SU-DHL-6 (cell line): ENCODE results near the gene SCARF2.

Source experiments
- H2AFZ ChIP-seq: fragments of 200-600 bp; sonication (generic); 2 replicates; pipeline ENCODE4 v1.6.1; 2014; ENCODE audit warnings: low read depth, mild to moderate bottlenecking, moderate library complexity, mixed read lengths, antibody characterized with exemption, low read length; ENCODE audit not compliant: severe bottlenecking
- H3F3A ChIP-seq: fragments of 200-600 bp; shearing (Covaris generic); 2 replicates; pipeline ENCODE4 v1.6.0; 2016; ENCODE audit warnings: antibody characterized with exemption, mild to moderate bottlenecking; ENCODE audit not compliant: insufficient read depth
- H3K27ac ChIP-seq: fragments of 200-600 bp; sonication (generic); 2 replicates; pipeline ENCODE4 v1.5.1; 2016; ENCODE audit warnings: low read depth, mild to moderate bottlenecking, low read length, moderate library complexity, mixed read lengths
- H3K27me3 ChIP-seq: fragments of 200-600 bp; sonication (generic), shearing (Covaris generic); 2 replicates; pipeline ENCODE4 v1.6.0; 2014; ENCODE audit warnings: mild to moderate bottlenecking, low read length
- H3K36me3 ChIP-seq: fragments of 200-600 bp; sonication (generic); 2 replicates; pipeline ENCODE4 v1.6.1; 2014; ENCODE audit warnings: mild to moderate bottlenecking, low read length, mixed read lengths
- H3K4me2 ChIP-seq: fragments of 300-600, 200-600 bp; shearing (Covaris generic), sonication (generic); 2 replicates; pipeline ENCODE4 v1.6.0; 2014; ENCODE audit warnings: low read length, low read depth, mild to moderate bottlenecking; ENCODE audit not compliant: poor library complexity, severe bottlenecking
- H3K4me3 ChIP-seq: fragments of 200-600 bp; sonication (generic); 2 replicates; pipeline ENCODE4 v1.5.1; 2014; ENCODE audit warnings: antibody characterized with exemption, low read length, mild to moderate bottlenecking, mixed read lengths; ENCODE audit not compliant: insufficient read depth, poor library complexity, severe bottlenecking
- H3K79me2 ChIP-seq: fragments of 200-600 bp; sonication (generic); 2 replicates; pipeline ENCODE4 v1.6.1; 2014; ENCODE audit warnings: mild to moderate bottlenecking, low read length, moderate library complexity; ENCODE audit not compliant: insufficient read depth
- H3K9ac ChIP-seq: fragments of 200-600 bp; sonication (generic); 2 replicates; pipeline ENCODE4 v1.7.0; 2014; ENCODE audit warnings: mild to moderate bottlenecking, low read length
- H3K9me2 ChIP-seq: fragments of 200-600 bp; sonication (generic); replicated peaks from 2 replicates; pipeline ENCODE4 v1.6.1; 2014; ENCODE audit warnings: low read length; ENCODE audit not compliant: insufficient read depth
- H3K9me3 ChIP-seq: fragments of 200-600 bp; sonication (generic); 2 replicates; pipeline ENCODE4 v1.6.1; 2014; ENCODE audit warnings: low read length, mixed read lengths; ENCODE audit not compliant: insufficient read depth
- H4K20me1 ChIP-seq: fragments of 200-600 bp; sonication (generic); 2 replicates; pipeline ENCODE4 v1.6.1; 2014; ENCODE audit warnings: low read depth, mild to moderate bottlenecking, antibody characterized with exemption, low read length, moderate library complexity, mixed read lengths
- EZH2phosphoT487 ChIP-seq: fragments of 200-600 bp; sonication (generic), shearing (Covaris generic); conservative IDR thresholded peaks from 2 replicates; pipeline ENCODE4 v1.6.1; 2018; ENCODE audit warnings: mild to moderate bottlenecking, antibody characterized with exemption, low read length, moderate library complexity, mixed read lengths
- TF ChIP-seq, protein P1 (sequence below): fragments of 200-600 bp; sonication (generic); IDR thresholded peaks from one replicate; pipeline ENCODE4 v1.5.1; 2017; ENCODE audit warnings: antibody characterized with exemption, mild to moderate bottlenecking, low read length, moderate library complexity; ENCODE audit not compliant: insufficient read depth, poor library complexity, severe bottlenecking

Gene SCARF2

DNA sequence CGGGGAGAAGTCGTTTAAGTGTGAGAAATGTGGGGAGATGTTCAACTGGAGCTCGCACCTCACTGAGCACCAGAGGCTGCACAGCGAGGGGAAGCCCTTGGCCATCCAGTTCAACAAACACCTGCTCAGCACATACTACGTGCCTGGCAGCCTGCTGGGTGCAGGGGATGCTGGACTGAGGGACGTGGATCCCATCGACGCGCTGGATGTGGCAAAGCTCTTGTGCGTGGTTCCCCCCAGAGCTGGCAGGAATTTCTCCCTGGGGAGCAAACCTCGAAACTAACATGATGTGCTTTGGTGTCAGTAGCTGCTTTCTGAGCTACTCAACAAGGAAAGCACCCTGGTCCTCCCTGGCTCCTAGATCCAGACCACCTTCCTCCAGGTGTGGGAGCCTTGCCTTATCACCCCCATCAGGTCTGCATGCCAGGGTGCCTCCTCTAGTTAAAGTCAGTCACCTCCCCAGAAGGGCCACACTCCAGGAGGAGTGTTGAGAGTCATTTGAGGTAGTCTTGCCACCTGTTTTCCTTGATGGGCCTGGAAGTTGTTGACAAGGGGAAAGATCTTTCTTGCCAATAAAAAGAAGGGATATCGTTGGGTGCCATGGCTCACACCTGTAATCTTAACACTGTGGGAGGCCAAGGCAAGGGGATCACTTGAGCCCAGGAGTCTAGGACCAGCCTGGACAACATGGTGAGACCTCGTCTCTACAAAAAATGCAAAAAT is 30.8 kb downstream of the SCARF2 start:
- no peaks in the 10 kb centered on the region for H3K79me2 ChIP-seq
- H3K27ac ChIP-seq, result no peak overlapping the region
- H3K9me3 ChIP-seq, result no peaks in the 10 kb centered on the region
- no peaks in the 10 kb centered on the region for H3F3A ChIP-seq
- H3K9me2 ChIP-seq, result no peaks in the 10 kb centered on the region
- no peak overlapping the region for H3K9ac ChIP-seq
- H2AFZ ChIP-seq, result no peak overlapping the region
- no peak for TF ChIP-seq EZH2phosphoT487
- TF ChIP-seq, protein P1, sequence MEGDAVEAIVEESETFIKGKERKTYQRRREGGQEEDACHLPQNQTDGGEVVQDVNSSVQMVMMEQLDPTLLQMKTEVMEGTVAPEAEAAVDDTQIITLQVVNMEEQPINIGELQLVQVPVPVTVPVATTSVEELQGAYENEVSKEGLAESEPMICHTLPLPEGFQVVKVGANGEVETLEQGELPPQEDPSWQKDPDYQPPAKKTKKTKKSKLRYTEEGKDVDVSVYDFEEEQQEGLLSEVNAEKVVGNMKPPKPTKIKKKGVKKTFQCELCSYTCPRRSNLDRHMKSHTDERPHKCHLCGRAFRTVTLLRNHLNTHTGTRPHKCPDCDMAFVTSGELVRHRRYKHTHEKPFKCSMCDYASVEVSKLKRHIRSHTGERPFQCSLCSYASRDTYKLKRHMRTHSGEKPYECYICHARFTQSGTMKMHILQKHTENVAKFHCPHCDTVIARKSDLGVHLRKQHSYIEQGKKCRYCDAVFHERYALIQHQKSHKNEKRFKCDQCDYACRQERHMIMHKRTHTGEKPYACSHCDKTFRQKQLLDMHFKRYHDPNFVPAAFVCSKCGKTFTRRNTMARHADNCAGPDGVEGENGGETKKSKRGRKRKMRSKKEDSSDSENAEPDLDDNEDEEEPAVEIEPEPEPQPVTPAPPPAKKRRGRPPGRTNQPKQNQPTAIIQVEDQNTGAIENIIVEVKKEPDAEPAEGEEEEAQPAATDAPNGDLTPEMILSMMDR, result no peak
- H3K4me3 ChIP-seq, result no peak overlapping the region
- H4K20me1 ChIP-seq, result no peaks in the 10 kb centered on the region
- H3K4me2 ChIP-seq, result no peak overlapping the region
- no peaks in the 10 kb centered on the region for H3K36me3 ChIP-seq
- no peaks in the 10 kb centered on the region for H3K27me3 ChIP-seq

DNA sequence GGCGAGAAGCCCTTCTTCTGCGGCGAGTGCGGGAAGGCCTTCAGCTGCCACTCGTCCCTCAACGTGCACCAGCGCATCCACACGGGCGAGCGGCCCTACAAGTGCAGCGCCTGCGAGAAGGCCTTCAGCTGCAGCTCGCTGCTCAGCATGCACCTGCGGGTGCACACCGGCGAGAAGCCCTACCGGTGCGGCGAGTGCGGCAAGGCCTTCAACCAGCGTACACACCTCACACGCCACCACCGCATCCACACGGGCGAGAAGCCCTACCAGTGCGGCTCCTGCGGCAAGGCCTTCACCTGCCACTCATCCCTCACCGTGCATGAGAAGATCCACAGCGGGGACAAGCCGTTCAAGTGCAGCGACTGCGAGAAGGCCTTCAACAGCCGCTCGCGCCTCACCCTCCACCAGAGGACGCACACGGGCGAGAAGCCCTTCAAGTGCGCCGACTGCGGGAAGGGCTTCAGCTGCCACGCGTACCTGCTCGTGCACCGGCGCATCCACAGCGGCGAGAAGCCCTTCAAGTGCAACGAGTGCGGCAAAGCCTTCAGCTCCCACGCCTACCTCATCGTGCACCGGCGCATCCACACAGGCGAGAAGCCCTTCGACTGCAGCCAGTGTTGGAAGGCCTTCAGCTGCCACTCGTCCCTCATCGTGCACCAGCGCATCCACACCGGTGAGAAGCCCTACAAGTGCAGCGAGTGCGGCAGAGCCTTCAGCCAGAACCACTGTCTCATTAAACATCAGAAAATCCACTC is 31.5 kb downstream of the SCARF2 start:
- H3K27ac ChIP-seq, result no peak overlapping the region
- H3K4me2 ChIP-seq, result no peak overlapping the region
- H3K9me2 ChIP-seq, result no peaks in the 10 kb centered on the region
- H4K20me1 ChIP-seq, result no peaks in the 10 kb centered on the region
- no peaks in the 10 kb centered on the region for H3K27me3 ChIP-seq
- H3F3A ChIP-seq, result no peaks in the 10 kb centered on the region
- TF ChIP-seq, protein P1, result no peak
- no peak for TF ChIP-seq EZH2phosphoT487
- H2AFZ ChIP-seq, result no peak overlapping the region
- no peaks in the 10 kb centered on the region for H3K36me3 ChIP-seq
- no peak overlapping the region for H3K9ac ChIP-seq
- no peaks in the 10 kb centered on the region for H3K9me3 ChIP-seq
- H3K4me3 ChIP-seq, result no peak overlapping the region
- H3K79me2 ChIP-seq, result no peaks in the 10 kb centered on the region

DNA sequence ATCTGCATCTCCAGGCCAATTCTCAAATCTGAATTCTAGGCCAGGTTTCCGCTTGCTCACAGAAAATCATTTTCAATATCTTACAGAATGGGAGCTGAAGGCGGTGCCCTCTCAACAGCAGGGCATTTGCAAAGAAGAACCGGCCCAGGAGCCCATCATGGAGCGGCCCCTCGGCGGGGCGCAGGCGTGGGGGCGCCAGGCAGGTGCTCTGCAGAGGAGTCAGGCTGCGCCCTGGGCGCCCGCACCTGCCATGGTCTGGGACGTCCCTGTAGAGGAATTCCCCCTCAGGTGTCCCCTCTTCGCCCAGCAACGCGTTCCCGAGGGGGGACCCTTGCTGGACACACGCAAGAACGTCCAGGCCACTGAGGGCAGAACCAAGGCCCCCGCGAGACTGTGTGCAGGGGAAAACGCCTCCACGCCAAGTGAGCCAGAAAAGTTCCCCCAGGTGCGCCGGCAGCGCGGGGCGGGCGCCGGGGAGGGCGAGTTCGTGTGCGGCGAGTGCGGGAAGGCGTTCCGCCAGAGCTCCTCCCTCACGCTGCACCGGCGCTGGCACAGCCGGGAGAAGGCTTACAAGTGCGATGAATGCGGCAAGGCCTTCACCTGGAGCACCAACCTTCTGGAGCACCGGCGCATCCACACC is 32.2 kb downstream of the SCARF2 start:
- Histone ChIP-seq H3K36me3 (no peaks in the 10 kb centered on the region), H3F3A (no peaks in the 10 kb centered on the region), H4K20me1 (no peaks in the 10 kb centered on the region), H3K27ac (no peak overlapping the region), H3K27me3 (no peaks in the 10 kb centered on the region), H3K9me3 (no peaks in the 10 kb centered on the region), H3K4me3 (no peak overlapping the region), H3K4me2 (no peak overlapping the region), H3K79me2 (no peaks in the 10 kb centered on the region), H2AFZ (no peak overlapping the region), H3K9me2 (no peaks in the 10 kb centered on the region), H3K9ac (no peak overlapping the region)
- TF ChIP-seq EZH2phosphoT487, result no peak
- TF ChIP-seq, protein P1, result no peak
